ENCODE measurements around the gene ACER3. TPM values are rescaled to one million over a fixed set of nuclear protein-coding genes. Genes with fewer than 3 reads are reported as not detected.

Gene ACER3
- polyA plus RNA-seq, 3 donors = 22.9 to 45.4 (median 23.6) TPM

GRCh38 chr11:76885390-76886097 is 24.8 kb downstream of the ACER3 start:
- peaks cover 12 to 22% of the 10 kb centered on the region in 2 donors for H3K36me3 Mint-ChIP-seq

GRCh38 chr11:76888989-76889388 is 28.3 kb downstream of the ACER3 start:
- Histone ChIP-seq H3K79me2 (ENCODE audit: insufficient read depth, low read length) (peaks cover 90% of the 10 kb centered on the region), H3K9me3 (replicated peaks in 1 of 2; ENCODE audit: control insufficient read depth in 1 of 2, insufficient read depth in 1 of 2, low read length in 2 of 2) (no peaks in the 10 kb centered on the region), H3K4me2 (replicated peaks; ENCODE audit: extremely low read depth, low read length, poor library complexity, severe bottlenecking) (no peak overlapping the region), H3K27me3 (ENCODE audit: control insufficient read depth in 2 of 2, insufficient read depth in 2 of 2, low read length in 2 of 2) (no peaks in the 10 kb centered on the region), H2AFZ (ENCODE audit: insufficient read depth, low read depth, low read length, poor library complexity, severe bottlenecking) (no peak overlapping the region), H4K20me1 (ENCODE audit: insufficient read depth, low read length) (peaks cover 99% of the 10 kb centered on the region), H3K4me1 (ENCODE audit: control insufficient read depth in 1 of 2, insufficient read depth in 2 of 2, low read length in 2 of 2) (peaks cover 17 to 19% of the 10 kb centered on the region in 2 donors), H3K9ac (ENCODE audit: insufficient read depth, low read length, poor library complexity, severe bottlenecking) (no peak overlapping the region), H3K27ac (ENCODE audit: low read depth in 1 of 2, low read length in 2 of 2) (no peak overlapping the region), H3K36me3 (replicated peaks in 1 of 2; ENCODE audit: control insufficient read depth in 1 of 2, insufficient read depth in 2 of 2, low read length in 2 of 2) (peaks cover 3 to 20% of the 10 kb centered on the region in 2 donors), H3K4me3 (replicated peaks in 1 of 3; ENCODE audit: low read depth in 2 of 3, low read length in 3 of 3) (no peak overlapping the region)
- Mint-ChIP-seq H3K36me3 (peaks cover 11 to 14% of the 10 kb centered on the region in 2 donors), H3K4me1 (peaks cover 34% of the 10 kb centered on the region), H3K27ac (no peak overlapping the region), H3K4me3 (no peak overlapping the region), H3K27me3 (ENCODE audit: low read depth in 3 of 3) (no peaks in the 10 kb centered on the region), H3K9me3 (no peaks in the 10 kb centered on the region)
- WGBS (ENCODE audit: insufficient coverage) = no CpG with 5 or more reads among the region's 1 CpG
- DNase-seq = no peak
- no peak for TF ChIP-seq CTCF (IDR thresholded peaks at IDR 0.05)
- intact Hi-C loops (cut with micrococcal nuclease) = no loop called here

More at GRCh38 chr11:76885390-76886097, 24.8 kb downstream of the ACER3 start:
- Mint-ChIP-seq H3K27ac (peak overlapping the region in 3 of 7 donors; percentile 4 to 28 (median 26)), H3K9me3 (no peaks in the 10 kb centered on the region), H3K27me3 (ENCODE audit: low read depth in 3 of 3) (no peaks in the 10 kb centered on the region), H3K4me3 (peak overlapping the region; percentile 36 to 39), H3K4me1 (peaks cover 39% of the 10 kb centered on the region)
- intact Hi-C loops (cut with micrococcal nuclease) = no loop called here
- H3K79me2 ChIP-seq (ENCODE audit: insufficient read depth, low read length) = peaks cover 97% of the 10 kb centered on the region
- H3K36me3 ChIP-seq (replicated peaks in 1 of 2; ENCODE audit: control insufficient read depth in 1 of 2, insufficient read depth in 2 of 2, low read length in 2 of 2) = peaks cover 3 to 12% of the 10 kb centered on the region in 2 donors
- H3K27me3 ChIP-seq (ENCODE audit: control insufficient read depth in 2 of 2, insufficient read depth in 2 of 2, low read length in 2 of 2) = no peaks in the 10 kb centered on the region
- no peak for TF ChIP-seq CTCF (IDR thresholded peaks at IDR 0.05)
- peak; percentile 15 to 84 (median 28) for DNase-seq
- no peaks in the 10 kb centered on the region for H3K9me3 ChIP-seq (replicated peaks in 1 of 2; ENCODE audit: control insufficient read depth in 1 of 2, insufficient read depth in 1 of 2, low read length in 2 of 2)
- peaks cover 100% of the 10 kb centered on the region for H4K20me1 ChIP-seq (ENCODE audit: insufficient read depth, low read length)
- H3K27ac ChIP-seq (ENCODE audit: low read depth in 1 of 2, low read length in 2 of 2) = no peak overlapping the region
- H3K9ac ChIP-seq (ENCODE audit: insufficient read depth, low read length, poor library complexity, severe bottlenecking) = no peak overlapping the region
- peaks cover 22% of the 10 kb centered on the region in 2 donors for H3K4me1 ChIP-seq (ENCODE audit: control insufficient read depth in 1 of 2, insufficient read depth in 2 of 2, low read length in 2 of 2)
- 65% methylated on average over 6 of the region's 9 CpGs for WGBS (ENCODE audit: insufficient coverage)
- H2AFZ ChIP-seq (ENCODE audit: insufficient read depth, low read depth, low read length, poor library complexity, severe bottlenecking) = no peak overlapping the region
- H3K4me3 ChIP-seq (replicated peaks in 1 of 3; ENCODE audit: low read depth in 2 of 3, low read length in 3 of 3) = no peak overlapping the region
- H3K4me2 ChIP-seq (replicated peaks; ENCODE audit: extremely low read depth, low read length, poor library complexity, severe bottlenecking) = peak overlapping the region; percentile 25

Measured in CD14-positive monocyte (primary cell).